HG02870 (cell line): ENCODE results near the gene ANO2.

Source experiments
- ATAC-seq: cut with Tn5 transposase; IDR thresholded peaks from one replicate; pipeline ENCODE4 v1.9.1; 2021; ENCODE audit warnings: mild to moderate bottlenecking, moderate library complexity; ENCODE audit not compliant: unreplicated experiment

The ANO2 gene

DNA sequence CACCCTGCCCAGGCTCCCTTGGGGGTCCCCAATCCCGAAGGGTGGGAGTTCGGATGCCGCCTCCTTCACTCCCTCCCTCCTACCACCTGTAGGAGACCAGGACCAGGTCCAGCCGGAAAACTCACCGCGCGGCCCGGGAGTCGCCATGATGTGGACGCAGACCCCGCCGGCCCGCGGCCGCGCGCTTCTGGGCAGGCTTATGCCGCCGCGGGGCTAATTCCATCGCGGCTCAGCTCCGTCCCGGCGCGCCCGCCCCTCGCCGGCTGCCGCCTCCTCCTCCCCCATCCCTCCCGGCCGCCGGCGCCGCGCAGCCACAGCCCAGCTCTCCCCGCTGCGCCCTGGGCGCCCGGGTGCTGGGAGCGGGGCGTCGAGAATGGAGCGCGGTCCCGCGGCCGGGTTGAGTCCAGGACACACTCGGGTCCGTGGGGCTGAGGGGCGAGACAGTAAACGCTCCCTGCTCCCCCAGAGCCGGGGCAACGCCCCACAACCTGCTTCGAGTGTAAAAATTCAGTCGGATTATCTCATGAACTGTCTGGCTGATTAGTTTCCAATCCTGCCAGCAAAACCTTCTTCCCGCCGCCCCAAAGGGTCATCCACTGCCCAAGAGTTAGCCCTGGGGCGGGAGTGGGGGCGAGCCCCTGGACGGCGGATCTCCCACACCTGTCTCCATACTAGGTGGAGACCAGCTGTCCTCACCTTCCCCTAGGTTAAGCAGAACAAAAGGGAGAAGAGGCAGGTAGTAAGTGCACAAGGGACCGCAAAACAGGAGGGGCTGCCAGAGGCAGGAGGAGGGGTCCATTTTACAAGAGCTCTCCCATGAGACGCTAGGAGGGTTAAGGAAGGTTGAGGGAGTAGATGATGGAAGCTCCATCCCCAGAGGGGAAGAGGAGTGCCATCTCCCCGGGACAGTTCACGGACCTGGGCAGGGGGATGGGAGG, at the start of gene ANO2:
Gene ANO2 (minus strand): TSS at position 189 of the 938 bp plus-strand sequence. CDS start 42 bp downstream, at position 147.
- ATAC-seq, result no peak

DNA sequence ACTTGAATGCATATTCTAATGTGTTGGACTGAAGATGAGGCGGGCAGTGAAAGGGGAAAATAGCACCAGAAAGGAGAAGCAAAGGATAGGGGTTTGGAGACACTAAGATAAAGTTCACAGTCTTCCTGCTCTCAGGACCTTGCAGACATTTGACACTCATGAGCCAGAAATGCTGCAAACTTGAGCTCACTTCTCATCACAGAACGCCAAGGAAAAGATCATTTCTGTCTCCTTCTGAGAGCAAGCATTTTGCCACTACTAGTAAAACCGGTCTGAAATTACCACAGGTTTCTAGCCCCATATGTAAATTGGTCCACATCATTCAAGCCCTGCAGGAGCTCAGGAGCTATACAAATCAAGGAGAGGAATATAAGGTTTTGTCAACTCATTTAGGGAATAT, 44.6 kb upstream of the ANO2 start:
- ATAC-seq, result no peak

DNA sequence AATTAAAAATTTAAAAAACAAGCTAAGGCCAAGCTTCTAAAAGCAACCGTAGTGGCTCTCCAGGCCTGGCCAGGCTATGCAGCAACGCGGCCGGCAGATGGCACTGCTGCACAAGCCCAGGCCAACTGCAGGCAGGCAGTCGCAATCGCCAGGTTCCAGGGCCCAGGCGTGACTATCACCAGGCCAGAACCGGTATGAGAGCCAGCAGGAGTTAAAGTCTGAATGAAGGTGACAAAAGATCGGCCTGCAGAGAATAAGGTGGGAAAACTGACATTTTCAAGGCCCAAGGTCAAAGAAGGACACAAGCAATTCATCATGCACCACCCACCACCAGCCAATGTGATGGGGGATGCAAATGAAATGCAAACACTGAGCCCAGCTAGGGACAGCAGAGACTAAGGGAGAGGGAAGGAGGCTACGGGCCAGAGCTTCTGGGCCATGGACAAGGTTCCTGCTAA, 43.6 kb upstream of the ANO2 start:
- ATAC-seq, result no peak

DNA sequence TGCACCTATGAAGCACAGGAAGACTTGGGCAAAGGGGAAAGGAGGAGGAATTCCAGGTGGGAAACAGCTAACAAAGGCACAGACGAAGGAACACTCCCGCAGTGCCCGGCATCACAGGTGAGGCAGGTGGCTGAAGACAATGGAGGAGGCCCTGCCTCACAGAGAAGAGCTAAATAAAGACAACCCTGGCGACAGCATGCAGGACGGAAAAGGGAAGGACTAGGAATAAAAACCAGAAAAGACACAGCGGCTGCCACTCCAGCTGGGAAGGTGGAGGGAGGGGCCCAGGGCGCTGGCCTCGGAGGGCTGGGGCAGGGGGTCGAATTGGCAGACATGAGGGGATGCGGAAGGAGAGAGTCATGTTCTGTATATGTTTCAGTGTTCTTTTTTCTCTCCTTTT, 43.0 kb upstream of the ANO2 start:
- no peak for ATAC-seq

DNA sequence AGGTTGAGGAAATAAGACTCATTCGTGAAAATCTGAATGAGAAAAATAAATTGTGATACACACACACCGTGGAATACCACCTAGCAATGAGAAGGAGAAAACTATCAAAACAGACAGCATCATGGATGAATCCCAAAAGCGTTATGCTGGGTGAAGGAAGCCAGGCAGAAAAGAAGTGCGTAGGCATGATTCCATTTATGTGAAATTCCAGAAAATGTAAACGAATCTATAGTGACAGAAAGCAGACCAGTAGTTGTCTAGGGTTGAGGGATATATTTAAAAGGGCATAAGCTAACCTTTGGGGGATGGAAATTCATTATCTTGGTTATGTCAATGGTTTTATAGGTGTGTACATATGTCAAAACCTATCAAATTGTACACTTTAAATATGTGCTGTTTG, 42.5 kb upstream of the ANO2 start:
- no peak for ATAC-seq

DNA sequence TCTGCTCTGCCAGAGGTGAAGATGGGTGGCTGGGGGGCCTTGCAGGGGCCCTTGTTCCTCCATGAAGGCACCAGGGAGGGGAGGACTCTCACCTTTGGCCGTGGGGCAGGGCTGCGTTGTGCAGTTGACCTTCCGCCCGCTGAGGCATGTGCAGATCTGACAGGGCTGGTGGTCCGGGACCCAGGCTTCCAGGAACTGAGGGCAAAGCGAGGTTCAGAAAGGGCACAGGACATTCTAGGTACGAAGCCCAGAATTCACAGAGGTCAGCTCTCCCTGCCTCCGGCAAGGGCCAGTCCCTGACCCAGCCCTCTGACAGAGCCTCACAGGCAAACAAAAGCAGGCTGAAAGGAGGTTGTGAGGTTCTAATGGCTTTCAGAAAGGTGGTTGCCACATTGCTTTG, 40.4 kb upstream of the ANO2 start:
- ATAC-seq, result no peak

DNA sequence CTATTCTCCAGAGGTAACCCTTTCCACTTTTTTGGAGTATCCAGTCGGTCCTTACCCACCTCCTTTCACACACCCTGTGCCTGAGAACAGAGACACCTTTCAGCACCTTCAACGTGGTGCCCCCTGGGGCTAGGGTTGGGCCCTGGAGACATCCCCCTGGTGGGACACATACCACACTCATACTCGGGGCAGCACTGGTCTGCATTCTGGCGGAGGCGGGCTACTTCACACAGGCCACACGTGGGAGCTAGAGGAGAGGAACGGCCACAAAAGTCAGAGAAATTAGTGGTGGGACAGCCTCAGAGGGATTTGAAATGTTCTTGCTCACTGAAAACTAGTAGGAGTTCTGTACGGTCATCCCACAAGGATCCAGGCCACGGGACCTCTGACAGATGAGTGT, 39.8 kb upstream of the ANO2 start:
- ATAC-seq, result no peak

DNA sequence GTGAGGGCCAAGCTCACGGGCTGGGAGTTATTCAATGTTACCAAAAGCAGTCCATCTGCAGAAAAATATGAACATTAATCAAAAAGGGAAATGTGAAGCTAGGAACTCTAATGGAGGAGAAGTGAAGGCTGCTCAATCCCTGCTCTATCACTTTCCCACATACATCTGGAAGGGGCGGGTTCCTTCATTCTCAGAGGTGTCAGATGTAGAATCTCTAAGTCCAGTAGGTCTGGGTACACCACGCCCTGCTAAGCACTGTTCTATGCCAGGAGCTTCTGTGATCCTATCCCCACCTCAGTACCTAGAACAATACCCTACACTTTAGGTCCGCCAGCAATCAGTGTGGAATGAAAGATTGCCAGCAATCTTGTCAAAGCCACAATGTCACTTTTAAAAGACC, 37.0 kb upstream of the ANO2 start:
- no peak for ATAC-seq

DNA sequence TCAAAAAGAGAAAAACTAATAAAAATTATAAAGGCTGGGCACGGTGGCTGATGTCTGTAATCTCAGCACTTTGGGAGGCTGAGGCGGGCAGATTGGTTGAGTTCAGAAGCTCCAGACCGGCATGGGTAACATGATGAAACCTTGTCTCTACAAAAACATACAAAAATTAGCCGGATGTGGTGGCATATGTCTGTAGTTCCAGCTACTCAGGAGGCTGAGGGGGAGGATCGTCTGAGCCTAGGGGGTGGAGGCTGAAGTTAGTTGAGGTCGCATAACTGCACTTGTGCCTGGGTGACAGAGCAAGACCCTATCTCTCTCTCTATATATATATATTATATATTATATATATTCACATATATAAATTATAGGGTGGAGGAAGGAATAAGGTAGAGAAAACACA, 32.5 kb upstream of the ANO2 start:
- no peak for ATAC-seq

DNA sequence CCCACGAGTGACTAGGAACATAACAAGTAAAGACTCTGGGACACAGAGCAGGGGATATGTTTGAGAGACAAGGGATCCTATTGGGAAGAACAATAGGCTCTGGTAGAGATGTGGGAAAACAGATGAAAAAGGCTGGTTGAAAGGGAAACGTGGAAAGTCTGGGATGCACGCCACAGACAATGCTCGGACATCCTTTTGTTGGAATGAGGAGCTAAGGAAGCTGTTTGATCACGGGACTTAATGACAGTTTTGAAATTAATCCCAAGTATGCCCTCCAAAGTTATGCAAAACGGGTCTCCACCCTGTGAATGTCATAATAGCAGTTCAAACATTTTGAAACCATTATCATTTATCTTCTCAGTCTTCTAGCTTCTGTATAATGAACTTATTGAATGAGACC, 31.7 kb upstream of the ANO2 start:
- ATAC-seq, result no peak

DNA sequence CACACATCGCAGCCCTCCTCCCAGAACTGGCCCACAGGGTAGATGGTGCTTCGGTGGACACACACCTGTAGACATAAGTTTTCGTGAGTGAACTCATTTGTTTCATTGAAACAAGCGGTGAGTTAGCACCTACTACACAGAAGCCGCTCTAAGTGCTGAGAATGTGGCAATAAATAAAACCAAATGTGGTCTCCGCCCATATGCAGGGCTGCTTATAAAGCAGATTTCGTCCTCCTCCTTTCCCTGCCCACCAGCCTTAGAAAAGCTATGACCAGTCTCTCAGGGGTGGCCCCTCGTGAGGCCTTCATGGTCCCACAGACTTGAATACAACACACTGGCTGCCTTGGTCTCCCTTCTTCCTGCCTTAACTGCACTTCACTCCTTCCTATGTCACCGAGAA, 31.1 kb upstream of the ANO2 start:
- ATAC-seq, result no peak

DNA sequence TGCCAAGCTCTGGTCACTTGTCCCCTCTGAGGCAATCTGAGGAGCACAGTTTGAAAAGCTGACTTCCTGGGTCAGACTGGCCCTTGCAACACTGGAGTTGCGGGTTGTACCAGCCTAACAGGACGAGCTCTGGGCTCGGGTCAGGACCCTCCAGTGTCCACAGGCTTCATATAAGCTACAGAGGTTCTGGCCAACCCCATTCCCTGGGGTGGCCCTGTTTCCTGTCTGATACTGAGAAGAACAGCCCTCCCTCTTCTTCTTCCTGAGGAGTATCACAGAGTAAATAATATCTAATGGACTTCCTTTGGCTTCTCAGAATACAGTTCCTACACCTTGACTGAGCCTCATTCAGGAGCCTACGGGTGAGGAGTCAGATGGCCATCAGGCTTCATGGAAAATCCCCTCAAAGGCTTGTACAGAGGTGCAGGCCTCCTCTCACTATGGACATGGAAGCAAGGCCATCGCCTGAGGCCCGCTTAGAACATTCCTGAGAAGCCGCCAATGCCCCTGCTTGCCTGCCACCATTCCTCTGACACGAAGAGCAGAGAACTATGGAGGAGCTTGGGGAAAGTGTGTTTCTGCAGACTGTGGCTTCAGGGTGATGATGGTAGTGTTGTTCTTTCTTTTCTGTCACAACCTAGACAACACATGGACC, 28.5 kb upstream of the ANO2 start:
- no peak for ATAC-seq

DNA sequence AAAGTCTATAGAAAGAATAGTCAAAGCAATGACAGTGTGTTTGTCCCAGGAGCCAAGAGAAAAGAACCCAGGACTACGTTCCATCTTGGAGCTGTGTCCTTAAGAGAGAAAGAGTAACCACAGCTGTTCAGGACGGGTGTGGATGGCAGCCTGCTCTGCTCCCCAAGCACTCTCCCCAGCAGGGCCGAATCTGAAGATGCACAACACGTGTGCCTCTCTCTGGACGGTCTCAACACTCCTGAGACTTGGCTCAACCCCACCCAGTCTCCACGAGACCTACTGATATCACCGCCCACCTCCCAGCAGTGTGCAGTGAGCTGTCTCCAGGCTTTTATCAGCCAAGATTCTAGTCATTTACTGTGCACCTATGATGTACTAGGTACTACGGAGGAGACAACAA, 27.3 kb upstream of the ANO2 start:
- no peak for ATAC-seq

DNA sequence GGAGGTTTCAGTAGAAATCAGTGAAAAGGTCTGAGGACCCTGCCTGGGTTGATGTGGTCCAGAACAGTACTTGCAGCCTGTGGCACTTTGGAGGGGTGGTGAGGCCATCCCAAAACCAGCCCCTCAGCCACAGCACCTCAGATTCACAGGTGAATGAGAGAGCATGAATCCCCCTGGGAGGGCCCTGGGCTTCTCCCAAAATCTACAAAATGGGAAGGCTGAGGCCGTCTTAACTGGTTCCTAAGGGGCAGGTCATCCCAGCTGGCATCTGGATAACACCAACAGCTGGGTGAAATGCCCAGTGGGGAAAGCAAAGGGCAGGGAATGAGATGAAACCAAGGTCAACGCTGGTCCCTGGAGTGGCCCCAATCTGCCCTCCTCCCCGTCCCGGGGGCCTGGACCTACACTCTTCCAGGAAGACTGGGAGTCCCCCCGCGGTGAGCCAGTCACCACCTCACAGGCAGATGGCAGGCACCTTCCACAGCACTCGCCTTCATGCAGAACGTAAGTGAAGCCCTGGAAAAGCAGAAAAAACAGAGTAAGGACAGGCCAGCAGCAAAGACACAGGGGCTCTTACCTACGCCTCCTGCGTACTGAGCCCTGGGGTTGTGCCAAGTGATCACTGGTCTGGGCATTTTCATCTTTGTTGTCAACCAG, 26.3 kb upstream of the ANO2 start:
- no peak for ATAC-seq

DNA sequence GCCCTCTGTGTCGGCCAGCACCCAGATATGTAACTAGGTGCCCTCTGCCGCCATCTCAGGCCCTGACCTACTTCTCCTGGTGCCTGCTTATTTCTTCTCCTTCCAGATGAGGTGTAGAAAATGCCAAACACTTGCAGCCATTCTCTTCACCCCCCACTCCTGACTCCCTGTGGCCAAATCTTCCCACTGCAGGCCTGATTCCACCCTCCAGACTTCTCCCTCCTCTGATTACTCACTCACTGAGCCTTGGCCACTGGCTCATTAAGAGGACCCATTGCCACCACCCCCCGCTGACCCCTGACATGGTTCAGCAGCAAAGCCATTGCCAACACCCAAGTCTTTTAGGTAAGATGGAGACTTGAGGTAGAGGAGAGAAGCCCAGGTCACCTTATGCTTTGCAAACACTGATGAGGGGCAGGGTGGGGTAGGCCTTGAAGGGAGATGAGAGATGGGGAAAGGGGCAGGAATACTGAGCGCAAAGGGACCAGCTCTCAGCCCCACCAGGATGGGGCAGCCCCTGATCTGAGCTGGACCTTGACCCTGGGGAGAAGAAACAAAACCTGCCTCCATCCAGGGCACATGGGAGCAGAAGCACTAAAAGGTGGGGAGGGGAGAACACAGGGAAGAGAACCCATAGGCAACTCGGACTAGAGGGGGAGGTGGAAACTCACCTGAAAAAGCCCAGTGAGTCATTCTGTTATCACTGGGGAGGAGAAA, 25.1 kb upstream of the ANO2 start:
- ATAC-seq, result no peak

DNA sequence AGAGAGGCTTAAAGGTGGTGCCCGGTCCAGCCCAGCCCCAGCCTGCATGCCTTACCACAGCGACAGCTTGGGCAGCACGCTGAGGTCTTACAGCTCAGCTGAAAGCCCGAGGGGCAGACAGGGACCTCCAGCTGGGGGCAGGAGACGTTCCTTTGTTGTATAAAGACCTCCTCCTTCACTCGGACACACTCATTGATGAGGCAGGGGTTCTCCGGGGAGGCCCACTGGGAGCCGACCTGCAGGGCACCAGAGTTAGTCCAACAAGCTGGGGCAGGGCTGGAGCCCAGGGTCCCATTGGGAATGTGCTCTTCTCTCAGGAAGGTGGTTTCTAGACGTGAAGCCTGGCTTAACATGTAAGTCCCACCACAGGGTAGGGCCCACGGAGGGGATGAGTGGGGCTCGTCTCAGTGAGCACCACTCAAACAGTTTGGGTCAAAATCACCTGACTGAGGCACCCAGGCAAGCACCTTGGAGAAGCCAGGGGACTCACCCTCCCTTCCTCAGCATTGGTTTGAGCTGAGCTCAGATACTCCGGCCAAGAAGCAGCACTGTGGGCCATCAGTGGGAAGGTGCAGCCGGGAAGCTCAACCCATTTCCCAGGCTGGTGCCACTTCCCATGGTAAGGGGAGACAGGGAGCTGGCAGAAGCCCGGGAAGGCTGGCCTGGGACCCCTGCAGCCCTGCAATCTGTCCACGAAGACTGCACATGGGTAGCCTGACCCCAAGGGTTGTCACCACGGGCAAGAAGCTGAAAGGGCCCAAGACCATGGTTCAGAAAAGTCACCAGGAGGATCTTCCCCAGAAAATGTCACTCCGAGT, 24.3 kb upstream of the ANO2 start:
- ATAC-seq, result no peak

DNA sequence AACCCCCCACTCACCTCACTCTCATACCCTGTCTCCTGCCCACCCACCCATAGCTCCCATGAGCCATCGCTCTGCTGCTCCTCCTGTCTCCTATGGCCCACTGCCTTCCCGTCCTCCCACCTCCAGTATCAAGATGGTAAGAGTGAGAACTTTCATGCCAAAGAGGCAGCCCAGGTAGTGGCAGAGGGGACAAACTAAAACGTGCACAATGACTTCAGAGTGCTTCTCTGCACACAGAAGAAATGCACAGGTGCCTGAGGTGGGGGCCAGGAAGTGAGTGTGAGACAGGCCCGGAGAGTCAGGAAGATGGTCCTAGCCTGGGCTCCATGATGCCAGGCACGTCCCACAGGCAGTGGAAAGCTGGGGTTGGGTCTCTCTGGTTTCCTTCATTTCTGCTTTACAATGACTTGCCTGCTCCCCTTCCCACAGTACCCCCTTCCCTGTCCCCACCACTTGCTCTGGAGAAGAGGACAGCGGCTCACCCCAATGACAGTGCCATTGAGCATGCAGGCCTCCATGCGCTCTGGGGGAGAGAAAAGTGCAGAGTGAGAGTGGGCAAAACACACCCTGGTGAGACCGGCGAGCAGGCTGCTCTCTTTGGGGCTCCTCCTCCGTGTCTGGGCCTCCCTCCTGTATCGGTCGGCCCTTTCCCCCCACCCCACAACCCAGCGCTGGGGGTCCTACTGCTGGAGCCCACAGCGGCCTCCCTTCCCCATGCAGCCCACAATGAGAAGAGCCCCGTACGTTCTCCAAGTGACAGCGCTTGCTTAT, 22.8 kb upstream of the ANO2 start:
- ATAC-seq, result no peak

DNA sequence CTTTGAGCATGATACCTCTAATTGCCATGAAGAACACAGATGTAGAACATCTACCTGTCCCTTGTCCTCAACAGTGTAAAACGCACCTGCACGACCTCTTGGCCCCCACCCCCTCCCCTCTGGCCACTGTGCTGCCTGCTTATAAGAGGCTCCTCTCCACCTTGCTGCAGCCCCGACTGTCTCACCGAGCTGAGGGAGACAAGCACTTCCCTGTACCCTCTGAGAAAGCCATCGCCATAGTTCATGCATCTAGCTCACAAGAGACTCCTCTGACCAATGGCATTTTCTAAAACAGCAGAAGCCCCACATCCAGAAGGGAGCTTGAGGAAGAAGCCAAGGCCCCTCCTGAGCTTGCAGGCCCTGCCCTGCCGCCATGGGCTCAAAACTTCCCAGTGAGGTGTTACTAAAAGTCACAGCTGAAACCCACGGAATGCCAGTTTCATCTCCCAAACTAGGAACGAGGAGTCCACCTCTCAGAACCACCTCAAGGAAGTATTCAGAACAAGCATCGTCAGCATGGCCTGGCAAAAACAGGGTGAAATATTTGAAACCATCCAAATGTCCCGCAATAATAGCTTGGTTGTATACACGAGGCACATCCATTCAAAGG, 21.5 kb upstream of the ANO2 start:
- ATAC-seq, result no peak

DNA sequence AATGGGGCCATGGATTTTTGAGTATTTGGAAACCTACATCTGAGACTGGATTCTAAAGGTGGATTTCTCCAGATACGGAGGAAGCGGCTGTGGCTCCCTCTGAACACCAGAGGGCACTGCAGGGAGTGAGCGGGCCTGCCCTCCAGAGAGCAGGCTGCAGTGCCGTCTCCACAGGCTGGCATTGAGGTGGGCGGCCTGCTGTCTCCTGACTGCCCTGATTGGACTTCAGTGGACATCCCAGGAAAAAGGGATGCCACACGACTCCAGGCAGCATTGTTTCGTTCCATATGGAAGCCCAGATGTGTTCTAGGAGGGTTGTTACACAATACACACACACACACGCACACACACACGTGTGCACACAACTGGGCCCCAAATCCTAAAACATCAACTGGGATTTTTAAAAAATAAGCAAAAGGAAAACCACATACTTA, 20.9 kb upstream of the ANO2 start:
- no peak for ATAC-seq
